ENCODE results near the gene CAPN10. TPM values are rescaled to one million over a fixed set of nuclear protein-coding genes. Genes with fewer than 3 reads are reported as not detected.

CAPN10 gene
- polyA plus RNA-seq, 12 donors: 11.9 to 23.8 (median 15.1) TPM; not detected in 1

GRCh38 chr2:240589375-240589774 lies 2.8 kb downstream of the CAPN10 start:
- no peak for DNase-seq

DNA sequence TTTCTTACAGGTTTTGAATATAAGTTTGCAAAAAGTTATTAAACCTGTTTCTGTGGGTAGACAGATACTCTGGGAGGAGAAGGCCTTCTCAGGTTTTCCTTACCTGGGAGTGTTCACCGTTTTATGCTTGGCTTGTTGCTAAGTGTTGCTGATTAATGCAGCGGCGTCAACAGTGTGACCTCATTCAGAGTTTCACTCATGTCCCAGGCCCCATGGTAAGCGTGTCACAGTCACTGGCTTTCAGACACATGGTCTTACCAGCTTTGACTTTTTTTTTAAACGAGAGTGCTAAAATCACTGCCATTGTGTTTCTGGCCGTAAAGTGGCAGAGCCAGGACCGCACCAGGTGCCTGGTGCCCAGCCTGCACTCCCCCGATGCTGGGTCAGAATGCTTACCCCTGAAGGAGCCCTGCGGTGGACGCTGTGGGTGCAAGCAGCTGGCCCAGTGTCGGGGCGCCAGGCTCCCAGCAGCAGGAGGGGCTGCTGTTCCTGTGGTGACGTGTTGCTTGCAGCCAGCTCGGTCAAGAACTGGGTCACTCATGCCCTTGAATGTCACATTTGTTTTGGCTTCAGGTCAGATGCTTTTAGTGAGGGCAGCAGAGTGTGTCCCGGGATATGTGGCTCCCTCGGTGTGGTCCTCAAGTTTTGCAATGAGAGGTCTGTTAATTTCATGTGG lies 3.5 kb downstream of the CAPN10 start:
- DNase-seq: no peak

GRCh38 chr2:240590681-240591111 lies 4.2 kb downstream of the CAPN10 start:
- no peak for DNase-seq

GRCh38 chr2:240591226-240591625 lies 4.7 kb downstream of the CAPN10 start:
- DNase-seq: no peak

- no peak for DNase-seq
These were observed 5.2 kb downstream of the CAPN10 start for GRCh38 chr2:240591784-240592183.

- no peak for DNase-seq
These were observed 6.6 kb downstream of the CAPN10 start for GRCh38 chr2:240593026-240593702.

- no peak for DNase-seq
These were observed 7.3 kb downstream of the CAPN10 start for GRCh38 chr2:240593703-240594451.

DNA sequence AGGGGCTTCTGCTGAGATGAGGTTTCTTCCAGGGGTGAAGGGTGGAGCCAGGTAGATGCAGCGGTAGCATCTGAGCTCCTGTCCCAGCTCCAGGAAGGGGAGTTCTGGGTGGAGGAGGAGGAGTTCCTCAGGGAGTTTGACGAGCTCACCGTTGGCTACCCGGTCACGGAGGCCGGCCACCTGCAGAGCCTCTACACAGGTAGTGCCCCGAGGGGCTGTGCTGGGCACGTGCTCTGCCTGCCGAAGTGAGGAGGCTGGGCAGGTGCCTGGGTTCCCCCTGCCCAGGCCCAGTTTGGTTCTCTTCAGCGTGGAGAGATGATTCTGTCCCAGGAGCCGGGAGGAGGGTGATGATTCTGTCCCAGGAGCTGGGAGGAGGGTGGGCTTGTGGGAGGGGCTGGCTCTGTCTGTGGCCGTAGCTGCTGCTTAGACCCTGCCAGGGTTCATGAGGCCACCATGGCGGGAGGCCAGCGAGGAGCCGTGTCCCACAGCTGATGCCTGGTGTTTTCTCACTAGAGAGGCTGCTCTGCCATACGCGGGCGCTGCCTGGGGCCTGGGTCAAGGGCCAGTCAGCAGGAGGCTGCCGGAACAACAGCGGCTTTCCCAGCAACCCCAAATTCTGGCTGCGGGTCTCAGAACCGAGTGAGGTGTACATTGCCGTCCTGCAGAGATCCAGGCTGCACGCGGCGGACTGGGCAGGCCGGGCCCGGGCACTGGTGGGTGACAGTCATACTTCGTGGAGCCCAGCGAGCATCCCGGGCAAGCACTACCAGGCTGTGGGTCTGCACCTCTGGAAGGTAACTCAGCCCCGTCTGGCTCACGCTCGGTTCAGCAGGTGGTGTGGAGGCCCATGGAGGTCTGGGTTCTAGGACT lies 8.2 kb downstream of the CAPN10 start:
- no peak for DNase-seq

- DNase-seq: no peak
These were observed 9.0 kb downstream of the CAPN10 start for GRCh38 chr2:240595381-240596079.

DNA sequence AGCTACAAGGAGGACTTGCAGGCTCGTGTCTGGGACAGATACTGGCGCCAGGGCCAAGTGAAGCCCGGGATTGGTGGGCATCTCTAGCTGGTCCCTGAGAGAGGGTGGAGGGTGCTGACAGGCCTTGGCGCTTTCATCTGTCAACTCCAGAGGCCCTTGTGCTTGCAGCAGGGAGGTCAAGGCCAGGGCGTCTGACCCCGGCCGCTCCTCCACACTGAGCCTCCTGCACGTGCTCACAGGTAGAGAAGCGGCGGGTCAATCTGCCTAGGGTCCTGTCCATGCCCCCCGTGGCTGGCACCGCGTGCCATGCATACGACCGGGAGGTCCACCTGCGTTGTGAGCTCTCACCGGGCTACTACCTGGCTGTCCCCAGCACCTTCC lies 9.5 kb downstream of the CAPN10 start:
- DNase-seq: no peak

- no peak for DNase-seq
These were observed 10.0 kb downstream of the CAPN10 start for GRCh38 chr2:240596491-240596931.

- DNase-seq: no peak
These were observed 10.5 kb downstream of the CAPN10 start for GRCh38 chr2:240597054-240597418.

GRCh38 chr2:240597419-240598181 lies 11.1 kb downstream of the CAPN10 start:
- no peak for DNase-seq

DNA sequence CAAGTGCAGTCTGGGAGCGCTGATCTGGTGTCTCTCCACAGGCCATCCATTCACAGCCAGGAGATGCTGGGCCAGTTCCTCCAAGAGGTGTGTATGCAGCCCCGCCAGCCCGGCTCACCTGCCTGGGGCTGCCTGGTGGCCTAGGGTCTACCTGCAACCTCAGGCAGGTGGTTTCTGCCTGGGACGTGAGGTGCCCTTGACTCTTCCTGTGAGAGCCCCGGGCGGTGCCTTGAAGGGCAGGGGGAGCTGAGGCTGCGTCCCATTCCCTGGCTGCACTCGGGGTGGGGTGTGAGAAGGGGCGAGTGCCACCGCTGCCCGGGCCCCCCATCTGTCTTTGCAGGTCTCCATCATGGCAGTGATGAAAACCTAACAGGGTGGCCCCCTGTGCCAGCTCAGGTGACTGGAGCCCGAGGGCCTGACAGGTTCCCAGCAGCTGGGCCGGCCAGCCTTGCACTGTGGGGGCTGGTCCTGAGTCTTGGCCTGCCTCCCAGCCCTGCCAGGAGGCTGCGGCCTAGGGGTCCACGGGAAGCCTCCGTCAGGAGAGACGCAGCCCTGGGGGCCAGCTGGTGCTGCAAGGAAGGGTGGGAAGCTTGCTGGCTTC lies 11.9 kb downstream of the CAPN10 start:
- no peak for DNase-seq

GRCh38 chr2:240599141-240599583 lies 12.6 kb downstream of the CAPN10 start:
- no peak for DNase-seq

DNA sequence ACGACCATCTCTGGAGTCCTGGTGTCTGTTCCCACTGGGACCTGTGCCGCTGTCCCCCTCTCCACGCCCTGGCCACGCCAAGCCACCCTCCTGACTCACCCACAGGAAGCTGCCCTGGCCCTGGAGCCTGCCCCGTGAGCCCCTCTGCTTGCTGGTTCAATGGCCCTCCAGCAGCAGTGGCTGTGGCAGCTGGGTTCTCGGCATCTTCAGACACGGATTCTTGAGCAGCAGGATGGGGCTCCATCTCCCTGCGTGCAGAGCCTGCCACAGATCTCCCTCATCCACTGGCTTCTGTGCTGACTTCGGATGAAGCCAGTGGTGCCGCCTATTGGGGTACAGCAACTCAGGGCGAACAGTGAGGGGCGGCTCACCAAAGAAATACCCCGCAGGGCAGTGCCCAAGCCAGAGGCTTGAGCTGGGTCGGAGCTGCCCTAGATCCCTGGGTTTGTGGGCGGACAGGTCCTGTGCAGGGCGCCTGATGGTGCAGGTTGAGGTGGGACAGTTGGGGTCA lies 14.0 kb downstream of the CAPN10 start:
- DNase-seq: no peak

- DNase-seq: no peak
These were observed 14.7 kb downstream of the CAPN10 start for GRCh38 chr2:240601061-240601830.

- DNase-seq: no peak
These were observed 15.3 kb downstream of the CAPN10 start for GRCh38 chr2:240601831-240602160.
